Stimulated activated CD8-positive, alpha-beta memory T cell treated with anti-CD3 and anti-CD28 coated beads, Interleukin-7, amount 100 ng/mL, for 48 hours (primary cell): ENCODE data around the gene A2M.

Experiments
- DNase-seq, 2 donors: peaks; one replicate each; pipeline ENCODE4 v3.0.0-alpha.2; 2020; ENCODE audit warnings: low read depth in 1 of 2; ENCODE audit errors: extremely low read depth in 1 of 2

A2M gene

GRCh38 chr12:9074484-9075137, 41.1 kb downstream of the A2M start:
- no peak for DNase-seq

GRCh38 chr12:9073076-9073475, 42.6 kb downstream of the A2M start:
- DNase-seq, result no peak

- DNase-seq, result no peak
Measured at GRCh38 chr12:9072481-9073038, 43.2 kb downstream of the A2M start.

- no peak for DNase-seq
Measured at GRCh38 chr12:9071969-9072368, 43.8 kb downstream of the A2M start.

- no peak for DNase-seq
Measured at GRCh38 chr12:9071518-9071917, 44.2 kb downstream of the A2M start.

GRCh38 chr12:9070351-9070750, 45.4 kb downstream of the A2M start:
- no peak for DNase-seq

- DNase-seq, result no peak
Measured at GRCh38 chr12:9068600-9068999, 47.1 kb downstream of the A2M start.

GRCh38 chr12:9068086-9068485, 47.6 kb downstream of the A2M start:
- no peak for DNase-seq

- DNase-seq, result no peak
Measured at GRCh38 chr12:9066755-9067423, 48.8 kb downstream of the A2M start.

- DNase-seq, result no peak
Measured at GRCh38 chr12:9066183-9066623, 49.5 kb downstream of the A2M start.

- DNase-seq, result no peak
Measured at GRCh38 chr12:9065607-9065856, 50.2 kb downstream of the A2M start.

GRCh38 chr12:9064815-9065606, 50.7 kb downstream of the A2M start:
- no peak for DNase-seq

- peak in 1 of 2 donors; percentile 56 for DNase-seq
Measured at GRCh38 chr12:9064201-9064814, 51.4 kb downstream of the A2M start.

GRCh38 chr12:9052610-9053009, 63.1 kb downstream of the A2M start:
- DNase-seq, result no peak

- DNase-seq, result no peak
Measured at GRCh38 chr12:9051158-9051550, 64.6 kb downstream of the A2M start.

GRCh38 chr12:9050521-9051157, 65.1 kb downstream of the A2M start:
- DNase-seq, result no peak

GRCh38 chr12:9049520-9050133, 66.1 kb downstream of the A2M start:
- no peak for DNase-seq

GRCh38 chr12:9048930-9049329, 66.8 kb downstream of the A2M start:
- DNase-seq, result no peak

GRCh38 chr12:9047105-9047504, 68.6 kb downstream of the A2M start:
- DNase-seq, result no peak

- no peak for DNase-seq
Measured at GRCh38 chr12:9043766-9044165, 72.0 kb downstream of the A2M start.

- no peak for DNase-seq
Measured at GRCh38 chr12:9041321-9041720, 74.4 kb downstream of the A2M start.
